ENCODE data around the gene FURIN.

DNA sequence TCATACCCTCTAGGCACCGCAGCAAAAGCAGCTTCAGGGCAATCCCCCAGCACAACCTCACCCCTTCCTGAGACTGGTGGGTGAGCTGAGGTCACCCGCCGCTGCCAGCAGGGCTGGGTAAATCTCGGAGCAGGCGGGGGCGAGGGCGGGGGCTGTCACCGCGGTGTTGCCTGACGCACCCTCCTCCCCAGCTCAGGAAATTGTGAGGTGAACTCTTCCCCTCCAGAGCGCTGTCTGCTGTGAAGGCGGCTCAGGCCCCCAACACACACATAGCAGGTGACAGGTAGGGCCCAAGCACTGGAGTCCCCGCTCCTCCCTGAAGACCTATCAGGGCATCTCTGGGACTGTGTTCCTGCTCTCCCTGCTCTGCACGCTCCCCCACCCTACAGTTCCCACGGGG, 30.2 kb upstream of the FURIN start:
- TF ChIP-seq, protein P1, sequence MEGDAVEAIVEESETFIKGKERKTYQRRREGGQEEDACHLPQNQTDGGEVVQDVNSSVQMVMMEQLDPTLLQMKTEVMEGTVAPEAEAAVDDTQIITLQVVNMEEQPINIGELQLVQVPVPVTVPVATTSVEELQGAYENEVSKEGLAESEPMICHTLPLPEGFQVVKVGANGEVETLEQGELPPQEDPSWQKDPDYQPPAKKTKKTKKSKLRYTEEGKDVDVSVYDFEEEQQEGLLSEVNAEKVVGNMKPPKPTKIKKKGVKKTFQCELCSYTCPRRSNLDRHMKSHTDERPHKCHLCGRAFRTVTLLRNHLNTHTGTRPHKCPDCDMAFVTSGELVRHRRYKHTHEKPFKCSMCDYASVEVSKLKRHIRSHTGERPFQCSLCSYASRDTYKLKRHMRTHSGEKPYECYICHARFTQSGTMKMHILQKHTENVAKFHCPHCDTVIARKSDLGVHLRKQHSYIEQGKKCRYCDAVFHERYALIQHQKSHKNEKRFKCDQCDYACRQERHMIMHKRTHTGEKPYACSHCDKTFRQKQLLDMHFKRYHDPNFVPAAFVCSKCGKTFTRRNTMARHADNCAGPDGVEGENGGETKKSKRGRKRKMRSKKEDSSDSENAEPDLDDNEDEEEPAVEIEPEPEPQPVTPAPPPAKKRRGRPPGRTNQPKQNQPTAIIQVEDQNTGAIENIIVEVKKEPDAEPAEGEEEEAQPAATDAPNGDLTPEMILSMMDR (IDR thresholded peaks at IDR 0.05), result no peak
- TF ChIP-seq POLR2AphosphoS5 (IDR thresholded peaks at IDR 0.05; ENCODE audit: low read depth, low read length), result no peak
- no peak for TF ChIP-seq TAF1 (IDR thresholded peaks at IDR 0.05; ENCODE audit: borderline replicate concordance, low read depth, low read length)
- no peak for TF ChIP-seq EZH2phosphoT487 (IDR thresholded peaks at IDR 0.05; ENCODE audit: borderline replicate concordance, low read depth)
- TF ChIP-seq USF2 (IDR thresholded peaks at IDR 0.05; ENCODE audit: borderline replicate concordance, low read depth, low read length), result no peak
- TF ChIP-seq, protein P2, sequence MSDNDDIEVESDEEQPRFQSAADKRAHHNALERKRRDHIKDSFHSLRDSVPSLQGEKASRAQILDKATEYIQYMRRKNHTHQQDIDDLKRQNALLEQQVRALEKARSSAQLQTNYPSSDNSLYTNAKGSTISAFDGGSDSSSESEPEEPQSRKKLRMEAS (IDR thresholded peaks at IDR 0.05; ENCODE audit: low read depth), result no peak
- no peak for TF ChIP-seq TCF12 (IDR thresholded peaks at IDR 0.05)
